Esophagus muscularis mucosa (tissue), 4 donors: Measurements from ENCODE around the gene ZNF670. TPM values are rescaled to one million over a fixed set of nuclear protein-coding genes. Genes with fewer than 3 reads are reported as not detected.

Experiments used
- DNase-seq: peaks from one replicate; pipeline ENCODE4 v3.0.0-alpha.2; 2017; ENCODE audit errors: extremely low spot score
- H3K27ac ChIP-seq, 4 donors: fragments of 200-600 bp; sonication (generic); replicated peaks in 1 of 4; 1 replicate in 3 of 4; 2 replicates in 1 of 4; pipeline ENCODE4 v1.5.1; 2016 to 2019; ENCODE audit warnings: mild to moderate bottlenecking in 1 of 4
- H3K27me3 ChIP-seq, 4 donors: fragments of 200-600 bp; sonication (generic); one replicate each; pipeline versions ENCODE4 v1.5.1 to v1.6.0; 2016 to 2019
- H3K36me3 ChIP-seq, 4 donors: fragments of 200-600 bp; sonication (generic); one replicate each; pipeline ENCODE4 v1.5.1; 2016 to 2019
- H3K4me1 ChIP-seq, 4 donors: fragments of 200-600 bp; sonication (generic); one replicate each; pipeline ENCODE4 v1.5.1; 2016 to 2019
- H3K4me3 ChIP-seq, 4 donors: fragments of 200-600 bp; sonication (generic); 1 replicate in 2 of 4; 2 replicates in 2 of 4; pipeline ENCODE4 v1.5.1; 2016 to 2019; ENCODE audit warnings: mild to moderate bottlenecking in 4 of 4, moderate library complexity in 1 of 4
- H3K9me3 ChIP-seq, 4 donors: fragments of 200-600 bp; sonication (generic); 1 replicate in 3 of 4; 2 replicates in 1 of 4; pipeline ENCODE4 v1.5.1; 2016 to 2019
- CTCF ChIP-seq, 3 experiments: fragments of 200-600 bp in 2 of 3; fragments of 450-650 bp in 1 of 3; sonication (generic) in 2 of 3; IDR thresholded peaks; one replicate each; pipeline ENCODE4 v1.5.1; 2017 to 2019; ENCODE audit warnings: antibody characterized with exemption in 3 of 3, mild to moderate bottlenecking in 2 of 3, moderate library complexity in 1 of 3
- EP300 ChIP-seq: sonication (generic); formaldehyde crosslinking; IDR thresholded peaks from one replicate; pipeline ENCODE4 v1.6.1; 2017; ENCODE audit warnings: antibody characterized with exemption
- POLR2A ChIP-seq: fragments of 450-650 bp; IDR thresholded peaks from one replicate; pipeline ENCODE4 v1.6.1; 2017; ENCODE audit warnings: antibody characterized with exemption, moderate library complexity, mild to moderate bottlenecking, low read depth
- POLR2AphosphoS5 ChIP-seq, 2 donors: sonication (generic); formaldehyde crosslinking; IDR thresholded peaks; one replicate each; pipeline ENCODE4 v1.6.1; 2017; ENCODE audit warnings: antibody characterized with exemption in 2 of 2
- WGBS: methylation state at CpG from one replicate; pipeline ENCODE4 v1.1.5; 2018; 5-methylcytosine and 5-hydroxymethylcytosine counted together
- intact Hi-C: fragments of 100-400 bp; cut with DNase I; formaldehyde crosslinking; loops from one replicate; pipeline ENCODE4 v1.15.1; 2023
- total RNA-seq, 4 donors: library from RNA; depleted of rRNA; stranded (reverse); fragments of >200 nt; gene quantifications; one replicate each; pipeline versions ENCODE4 v1.1.0 to v1.2.1, GENCODE V29; 2016

ZNF670 gene
- total RNA-seq, 4 donors from 2014 or later = 2.1 to 4.0 (median 2.3) TPM

DNA sequence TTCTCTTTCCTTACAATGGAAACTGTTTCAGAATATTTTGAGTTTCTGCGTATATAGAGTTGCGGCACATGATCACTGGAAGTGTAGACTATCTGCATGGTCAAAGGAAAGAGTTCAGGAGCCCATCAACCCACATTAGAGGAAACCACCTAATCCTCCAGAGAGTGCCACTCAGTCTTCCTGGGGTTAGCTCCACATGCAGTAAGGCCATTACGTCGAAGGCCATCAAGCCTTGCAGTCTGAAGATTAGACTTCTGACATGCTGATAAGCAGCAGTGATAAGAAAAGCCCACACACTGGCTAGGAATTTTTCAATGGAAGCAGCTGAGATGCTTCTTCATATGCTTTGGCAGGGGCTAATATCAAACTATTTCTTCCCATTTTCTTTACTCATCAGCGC is 17.9 kb upstream of the ZNF670 start:
- H3K9me3 ChIP-seq = no peaks in the 10 kb centered on the region
- no peak for DNase-seq
- TF ChIP-seq CTCF (IDR thresholded peaks at IDR 0.05) = no peak
- TF ChIP-seq EP300 = no peak
- H3K4me1 ChIP-seq = peaks cover 0 to under 1% (median 0%) of the 10 kb centered on the region in 4 donors
- peaks cover 23 to 49% (median 29%) of the 10 kb centered on the region in 4 donors for H3K36me3 ChIP-seq
- no peaks in the 10 kb centered on the region for H3K27me3 ChIP-seq
- WGBS = 93% methylated on average over 5 of the region's 5 CpGs
- intact Hi-C loops = no loop called here
- H3K27ac ChIP-seq = no peak overlapping the region
- H3K4me3 ChIP-seq = no peak overlapping the region

DNA sequence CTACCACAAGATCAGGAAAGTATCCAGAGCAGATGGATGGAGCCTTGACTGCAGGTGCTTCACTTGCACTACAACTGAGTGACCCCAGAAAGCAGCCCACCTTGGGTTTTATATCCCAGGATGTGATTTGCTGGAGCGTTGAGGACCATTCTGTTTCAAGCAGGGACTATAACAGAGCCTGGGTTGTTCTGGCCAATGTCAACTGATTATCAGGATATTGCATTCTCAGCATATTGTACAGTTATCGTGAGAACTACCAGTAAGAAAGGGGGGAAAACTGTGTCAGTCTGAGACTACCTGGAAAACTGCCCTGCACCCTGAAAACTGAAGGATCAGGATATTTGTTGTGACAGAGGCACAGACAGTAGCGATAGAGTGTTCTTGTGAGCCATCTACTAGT is 17.5 kb upstream of the ZNF670 start:
- Histone ChIP-seq H3K9me3 (no peaks in the 10 kb centered on the region), H3K4me1 (no peaks in the 10 kb centered on the region), H3K4me3 (no peak overlapping the region), H3K27ac (no peak overlapping the region), H3K36me3 (peaks cover 19 to 44% (median 26%) of the 10 kb centered on the region in 4 donors), H3K27me3 (no peaks in the 10 kb centered on the region)
- DNase-seq = peak; percentile 68
- no peak for TF ChIP-seq CTCF (IDR thresholded peaks at IDR 0.05)
- no peak for TF ChIP-seq POLR2AphosphoS5 (IDR thresholded peaks at IDR 0.05)
- TF ChIP-seq POLR2A = no peak
- no peak for TF ChIP-seq EP300
- intact Hi-C loops = no loop called here
- 96% methylated on average over 3 of the region's 3 CpGs for WGBS

GRCh38 chr1:247090455-247090854 is 11.8 kb upstream of the ZNF670 start:
- no peak overlapping the region for H3K27ac ChIP-seq
- intact Hi-C loops = no loop called here
- TF ChIP-seq POLR2AphosphoS5 (IDR thresholded peaks at IDR 0.05) = no peak
- TF ChIP-seq EP300 = no peak
- TF ChIP-seq CTCF (IDR thresholded peaks at IDR 0.05) = no peak
- TF ChIP-seq POLR2A = no peak

DNA sequence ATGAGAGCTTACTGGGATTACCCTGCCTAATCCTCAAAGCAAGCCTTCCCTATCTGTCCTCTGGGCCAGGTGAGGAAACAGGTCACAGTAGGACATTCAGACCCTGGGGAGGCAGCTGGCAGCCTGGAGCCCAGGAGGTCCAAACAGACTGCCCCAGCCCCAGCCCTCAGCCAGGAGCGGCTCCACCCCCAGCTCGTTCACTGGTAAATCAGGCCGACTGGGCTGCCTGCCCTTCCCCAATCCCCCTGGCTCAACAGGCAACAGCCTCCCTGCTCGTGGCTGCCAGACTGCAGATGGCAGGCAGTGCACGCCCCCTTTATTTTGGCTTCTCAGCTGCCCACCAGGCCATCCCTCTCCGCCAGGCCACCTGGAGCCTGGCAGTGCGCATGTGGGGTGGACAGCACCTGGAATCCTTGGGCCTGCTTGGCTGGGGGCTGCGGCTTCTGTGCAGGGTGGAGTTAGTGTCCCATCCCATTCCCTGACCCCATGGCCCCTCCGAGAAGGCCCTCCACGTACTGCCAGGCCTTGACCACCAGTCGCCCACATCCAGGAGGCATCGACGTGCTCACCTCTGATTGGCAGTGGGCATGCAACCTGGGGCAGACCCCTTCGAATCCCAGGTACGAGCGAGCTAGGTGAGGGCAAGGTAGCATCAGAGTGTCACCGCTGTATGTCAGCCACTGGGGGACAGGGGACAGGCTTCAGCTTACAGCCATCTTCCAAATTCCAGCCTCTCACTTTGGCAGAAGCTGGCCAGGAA is 11.2 kb upstream of the ZNF670 start:
- Histone ChIP-seq H3K36me3 (no peaks in the 10 kb centered on the region), H3K4me1 (no peaks in the 10 kb centered on the region), H3K27me3 (peaks cover 0 to 9% (median 0%) of the 10 kb centered on the region in 4 donors), H3K9me3 (no peaks in the 10 kb centered on the region), H3K27ac (no peak overlapping the region), H3K4me3 (no peak overlapping the region)
- WGBS = 73% methylated on average over 15 of the region's 17 CpGs
- no peak for TF ChIP-seq POLR2AphosphoS5 (IDR thresholded peaks at IDR 0.05)
- TF ChIP-seq POLR2A = no peak
- no peak for TF ChIP-seq EP300
- TF ChIP-seq CTCF (IDR thresholded peaks at IDR 0.05) = no peak
- intact Hi-C loops = no loop called here
- no peak for DNase-seq

More at GRCh38 chr1:247090455-247090854, 11.8 kb upstream of the ZNF670 start:
- Histone ChIP-seq H3K27me3 (peaks cover 0 to 9% (median 0%) of the 10 kb centered on the region in 4 donors), H3K4me1 (no peaks in the 10 kb centered on the region), H3K36me3 (no peaks in the 10 kb centered on the region), H3K4me3 (no peak overlapping the region), H3K9me3 (no peaks in the 10 kb centered on the region)
- DNase-seq = no peak
- WGBS = 73% methylated on average over 8 of the region's 14 CpGs

- no peaks in the 10 kb centered on the region for H3K9me3 ChIP-seq
- intact Hi-C loops = no loop called here
Observed at GRCh38 chr1:247088967-247089366, 10.4 kb upstream of the ZNF670 start.

More at GRCh38 chr1:247088967-247089366, 10.4 kb upstream of the ZNF670 start:
- Histone ChIP-seq H3K27ac (no peak overlapping the region), H3K27me3 (peaks cover 0 to 9% (median 0%) of the 10 kb centered on the region in 4 donors), H3K4me3 (no peak overlapping the region), H3K4me1 (no peaks in the 10 kb centered on the region), H3K36me3 (no peaks in the 10 kb centered on the region)
- TF ChIP-seq EP300 = no peak
- TF ChIP-seq POLR2AphosphoS5 (IDR thresholded peaks at IDR 0.05) = no peak
- no peak for TF ChIP-seq CTCF (IDR thresholded peaks at IDR 0.05)
- TF ChIP-seq POLR2A = no peak
- DNase-seq = no peak
- 98% methylated on average over 4 of the region's 4 CpGs for WGBS
